Stimulated activated CD4-positive, alpha-beta T cell treated with anti-CD3 and anti-CD28 coated beads, Interleukin-1b, Interleukin-23, amount 100 ng/mL, for 48 hours (primary cell): ENCODE results near the gene SPEF1.

ENCODE experiments used
- DNase-seq: peaks from one replicate; pipeline ENCODE4 v3.0.0-alpha.2; 2020

Gene SPEF1

GRCh38 chr20:3786665-3787323, 5.5 kb upstream of the SPEF1 start, which contains the start of gene CENPB:
Gene CENPB, minus strand, starts transcription at chr20:3786740. Its CDS starts 257 bp downstream, at chr20:3786483.
- DNase-seq: peak; percentile 89

DNA sequence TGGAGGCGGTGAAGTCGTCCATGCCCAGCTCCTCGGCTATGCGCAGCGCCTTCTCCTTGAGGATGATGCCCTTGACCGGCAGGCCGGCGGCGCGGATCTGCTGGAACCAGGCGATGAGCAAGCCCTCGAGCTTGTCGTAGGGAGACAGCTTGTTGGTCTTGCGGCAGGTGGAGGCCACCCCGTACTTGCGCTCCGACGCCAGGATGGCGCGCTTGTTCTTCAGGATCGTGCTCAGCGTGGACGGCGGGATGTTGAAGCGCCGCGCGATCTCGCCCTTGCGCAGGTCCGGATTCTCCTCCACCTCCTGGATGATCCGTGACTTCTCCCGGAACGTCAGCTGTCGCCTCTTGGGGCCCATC, 4.9 kb upstream of the SPEF1 start:
- peak; percentile 54 for DNase-seq

DNA sequence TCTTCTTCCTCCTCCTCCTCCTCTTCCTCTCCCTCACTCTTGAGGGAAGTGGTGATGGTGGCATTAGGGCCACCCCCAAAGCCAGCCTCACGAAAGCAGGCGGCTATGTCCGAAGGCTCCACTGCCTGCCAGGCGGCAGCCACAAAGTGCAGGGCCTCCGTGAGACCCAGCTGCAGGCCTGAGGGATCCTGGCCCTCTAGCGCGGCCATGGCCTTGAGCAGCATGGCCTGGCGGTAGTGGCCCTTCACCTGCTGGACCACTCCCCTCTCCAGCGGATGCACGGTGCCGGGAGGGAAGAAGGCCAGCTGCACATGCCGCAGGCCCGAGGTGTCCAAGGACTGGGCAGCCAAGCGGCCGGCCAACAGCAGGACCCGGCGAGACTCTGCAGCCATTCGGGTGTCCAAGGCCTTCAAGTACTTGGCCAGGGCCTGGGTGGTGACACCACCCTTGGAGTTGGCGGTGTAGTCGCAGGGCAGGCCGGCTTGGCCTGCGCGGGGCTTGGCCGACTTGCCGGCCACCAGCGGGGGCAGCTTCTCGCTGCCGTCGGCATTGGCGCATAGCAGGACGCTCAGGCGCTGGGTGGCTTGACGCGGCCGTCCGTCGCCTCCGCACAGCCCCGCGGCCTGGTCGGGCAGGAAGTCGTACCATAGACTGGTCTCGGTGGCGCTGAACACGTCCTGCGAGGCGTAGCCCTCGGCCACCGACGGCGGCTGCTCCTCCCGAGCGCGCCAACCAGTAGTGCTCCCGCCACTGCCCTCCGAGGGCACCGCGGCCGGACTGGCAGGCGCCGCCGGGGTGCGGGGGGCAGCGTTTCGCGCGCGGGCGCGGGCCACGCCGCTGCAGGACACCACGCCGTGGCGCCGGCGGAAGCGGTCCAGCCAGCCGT, 4.2 kb upstream of the SPEF1 start:
- no peak for DNase-seq

DNA sequence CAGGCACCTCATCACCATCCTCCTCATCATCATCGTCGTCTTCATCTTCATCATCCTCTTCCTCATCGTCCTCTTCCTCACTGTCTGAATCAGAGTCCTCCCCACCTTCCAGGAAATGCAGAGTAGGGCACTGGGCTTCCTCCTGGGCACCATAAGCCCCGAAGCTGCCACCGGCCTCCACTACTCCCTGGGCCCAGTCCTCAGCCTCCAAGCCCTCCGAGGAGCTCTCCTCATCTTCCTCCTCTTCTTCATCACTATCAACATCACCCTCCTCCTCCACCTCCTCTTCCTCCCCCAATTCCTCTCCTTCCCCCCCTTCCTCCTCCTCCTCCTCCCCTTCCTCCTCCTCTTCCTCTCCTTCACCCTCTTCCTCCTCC, 3.6 kb upstream of the SPEF1 start:
- DNase-seq: no peak

GRCh38 chr20:3784216-3784853, 3.1 kb upstream of the SPEF1 start:
- no peak for DNase-seq

DNA sequence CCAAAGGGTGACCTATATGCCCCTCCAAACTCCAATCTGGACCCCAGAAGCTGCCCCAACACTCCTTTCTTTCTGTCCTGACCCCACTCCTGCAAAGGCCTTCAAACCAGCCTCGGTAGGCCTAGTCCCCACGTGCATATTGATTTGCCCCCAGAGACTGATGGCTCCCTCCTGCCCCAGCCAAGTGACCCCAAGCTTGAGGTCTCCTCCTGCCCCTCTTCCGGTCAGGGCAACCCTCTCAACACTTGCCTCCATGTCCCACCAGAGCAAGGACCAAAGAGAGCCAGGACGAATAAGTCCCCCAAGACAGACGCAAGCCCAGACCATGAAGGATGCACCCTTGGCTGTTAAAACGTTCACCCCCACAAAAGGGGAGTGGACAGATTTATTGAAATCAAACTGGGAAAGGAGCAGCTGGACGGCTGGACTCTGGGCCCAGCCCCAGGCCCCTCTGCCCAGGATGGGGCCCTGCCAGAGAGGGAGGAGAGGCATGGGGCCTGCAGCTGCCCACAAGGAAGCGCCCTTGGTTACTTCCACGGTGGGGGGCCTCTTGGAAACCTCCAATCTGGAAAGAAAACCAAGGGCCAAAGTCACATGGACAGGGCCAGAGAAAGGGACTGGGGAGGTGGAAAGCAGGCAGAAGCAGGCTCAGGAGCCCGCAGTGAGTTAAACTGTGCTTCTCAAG, 2.4 kb upstream of the SPEF1 start:
- no peak for DNase-seq

GRCh38 chr20:3783068-3783489, 1.8 kb upstream of the SPEF1 start:
- no peak for DNase-seq

- DNase-seq: no peak
These were observed 1.3 kb upstream of the SPEF1 start for GRCh38 chr20:3782597-3782996.

- no peak for DNase-seq
These were observed 2.3 kb downstream of the SPEF1 start for GRCh38 chr20:3778976-3779375.

DNA sequence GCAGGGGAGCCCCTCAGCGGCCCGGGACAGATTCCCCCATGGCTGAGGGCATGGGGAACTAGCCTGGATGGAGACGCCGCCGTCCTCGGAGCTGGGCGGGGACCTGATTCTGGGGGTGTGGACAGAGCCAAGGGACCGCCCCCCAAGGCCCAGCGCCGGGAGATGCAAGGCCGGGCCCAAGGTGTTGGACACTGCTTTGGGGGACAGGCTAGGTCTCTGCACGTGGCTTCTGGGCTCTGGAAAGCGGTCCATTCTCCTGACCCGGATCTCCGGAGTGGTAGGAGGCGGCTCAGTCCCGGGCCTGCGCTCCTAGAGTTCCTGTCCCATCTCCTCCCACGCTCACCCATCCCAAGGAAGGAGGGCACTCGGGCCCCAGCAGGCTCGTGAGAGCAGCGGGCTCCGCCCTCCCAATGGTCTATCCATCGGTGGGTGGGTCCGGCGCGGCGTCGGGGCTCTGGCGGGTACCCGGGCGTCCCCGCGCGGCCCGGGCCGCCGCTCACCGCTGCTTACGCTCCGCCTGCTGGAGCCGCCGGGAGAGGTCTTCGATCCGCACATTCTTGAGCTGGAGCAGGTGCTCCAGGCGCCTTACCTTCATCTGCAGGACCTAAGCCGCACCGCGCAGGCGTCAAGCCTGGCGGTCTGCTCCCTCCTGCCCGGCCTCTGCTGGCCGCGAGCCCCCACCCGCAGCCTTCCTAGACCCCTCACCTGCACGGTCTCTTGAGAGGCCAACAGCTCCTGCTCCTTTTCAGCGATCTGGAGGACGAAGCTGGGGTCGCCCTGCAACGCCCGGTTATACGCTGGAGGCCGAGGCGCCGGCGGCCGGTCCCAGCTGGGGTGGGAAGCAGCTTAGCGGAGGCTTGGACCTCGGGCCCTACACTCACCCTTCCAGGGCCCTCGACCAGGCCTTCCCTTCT, 3.3 kb downstream of the SPEF1 start:
- DNase-seq: no peak

DNA sequence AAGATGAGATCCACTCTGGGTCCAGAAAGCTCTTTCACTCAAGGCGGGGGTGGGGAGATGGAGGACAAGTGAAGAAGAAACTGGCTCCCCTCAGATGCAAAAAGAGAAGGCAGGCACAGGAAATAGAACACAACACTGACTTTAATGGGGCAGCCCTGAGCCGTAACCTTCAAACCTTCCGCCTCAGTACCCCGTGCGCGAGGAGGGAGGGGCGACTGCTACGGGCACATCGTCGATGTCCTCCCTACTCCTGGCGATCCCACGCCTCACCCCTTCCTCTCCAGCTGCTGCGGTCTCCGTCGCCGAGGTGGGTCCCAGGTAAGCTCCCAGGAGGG, 3.9 kb downstream of the SPEF1 start:
- DNase-seq: no peak

DNA sequence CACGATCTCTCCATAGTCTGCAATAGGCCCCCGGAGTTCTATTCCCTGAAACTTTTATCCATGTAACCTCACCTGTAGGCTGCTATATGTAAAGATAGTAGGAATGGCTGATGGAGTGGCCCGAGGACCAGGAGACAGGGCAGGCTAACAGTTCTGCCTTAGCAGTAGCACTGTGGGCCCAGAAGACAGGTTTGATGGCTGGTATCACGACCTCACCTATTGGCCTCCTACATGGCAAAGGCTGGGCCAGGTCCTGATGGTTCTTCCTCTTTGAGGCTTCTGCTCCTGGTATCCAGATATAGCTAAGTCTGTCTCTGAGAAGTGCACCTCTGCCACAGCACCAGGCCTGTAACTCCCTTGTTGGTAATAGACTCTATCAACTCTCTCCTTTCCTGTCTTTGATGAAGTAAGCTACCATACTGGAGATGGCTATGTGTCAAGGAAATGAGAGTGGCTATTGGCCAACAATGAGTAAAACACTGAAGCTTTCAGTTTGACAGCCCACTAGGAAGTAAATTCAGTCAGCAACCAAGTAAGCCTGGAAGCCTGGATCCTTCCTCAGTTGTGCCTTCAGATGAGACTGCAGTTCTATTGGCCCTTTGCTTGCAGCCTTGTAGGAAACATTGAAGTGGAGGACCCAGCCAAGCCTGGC, 5.7 kb downstream of the SPEF1 start:
- DNase-seq: no peak

DNA sequence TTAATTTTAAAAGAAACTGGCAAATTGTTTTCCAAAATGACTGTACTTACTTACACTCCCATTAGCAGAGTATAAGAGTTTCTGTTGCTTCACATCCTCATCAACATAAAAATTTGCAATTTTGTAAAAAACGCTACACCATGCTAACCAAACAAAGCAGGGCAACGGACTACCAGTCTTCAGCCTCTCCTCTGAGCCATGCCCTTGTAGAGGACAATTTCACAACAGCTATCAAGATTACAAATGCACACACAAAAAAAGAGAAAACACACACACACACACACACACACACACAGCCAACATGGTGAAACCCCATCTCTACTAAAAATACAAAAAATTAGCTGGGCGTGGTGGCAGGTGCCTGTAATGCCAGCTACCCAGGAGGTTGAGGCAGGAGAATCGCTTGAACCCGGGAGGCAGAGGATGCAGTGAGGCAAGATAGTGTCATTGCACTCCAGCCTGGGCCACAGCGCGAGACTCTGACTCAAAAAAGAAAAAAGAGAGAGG, 9.6 kb downstream of the SPEF1 start:
- no peak for DNase-seq

GRCh38 chr20:3768342-3769130, 12.7 kb downstream of the SPEF1 start:
- DNase-seq: peak; percentile 80

- peak; percentile 99 for DNase-seq
These were observed 13.6 kb downstream of the SPEF1 start, which contains the start of gene ADISSP for GRCh38 chr20:3767427-3768341. Gene ADISSP, minus strand, starts transcription at chr20:3767753. Its CDS starts 7,653 bp downstream, at chr20:3760100.

DNA sequence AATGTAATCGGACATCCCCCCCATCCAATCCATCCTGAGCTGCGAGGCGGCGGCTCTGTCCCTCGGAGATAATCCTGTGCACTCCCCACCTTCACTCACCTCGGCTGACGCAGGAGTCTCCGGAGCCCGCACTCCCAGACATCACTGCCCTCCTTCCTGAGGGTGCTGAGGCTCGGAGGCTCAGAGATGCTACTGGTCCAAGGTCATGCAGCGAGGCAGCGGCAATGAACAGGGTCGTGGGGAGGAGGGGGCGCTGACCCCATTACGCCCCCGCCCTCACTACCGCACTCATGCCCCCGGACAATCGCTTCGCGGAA, 14.2 kb downstream of the SPEF1 start:
- no peak for DNase-seq

- no peak for DNase-seq
These were observed 14.7 kb downstream of the SPEF1 start for GRCh38 chr20:3766422-3767109.

DNA sequence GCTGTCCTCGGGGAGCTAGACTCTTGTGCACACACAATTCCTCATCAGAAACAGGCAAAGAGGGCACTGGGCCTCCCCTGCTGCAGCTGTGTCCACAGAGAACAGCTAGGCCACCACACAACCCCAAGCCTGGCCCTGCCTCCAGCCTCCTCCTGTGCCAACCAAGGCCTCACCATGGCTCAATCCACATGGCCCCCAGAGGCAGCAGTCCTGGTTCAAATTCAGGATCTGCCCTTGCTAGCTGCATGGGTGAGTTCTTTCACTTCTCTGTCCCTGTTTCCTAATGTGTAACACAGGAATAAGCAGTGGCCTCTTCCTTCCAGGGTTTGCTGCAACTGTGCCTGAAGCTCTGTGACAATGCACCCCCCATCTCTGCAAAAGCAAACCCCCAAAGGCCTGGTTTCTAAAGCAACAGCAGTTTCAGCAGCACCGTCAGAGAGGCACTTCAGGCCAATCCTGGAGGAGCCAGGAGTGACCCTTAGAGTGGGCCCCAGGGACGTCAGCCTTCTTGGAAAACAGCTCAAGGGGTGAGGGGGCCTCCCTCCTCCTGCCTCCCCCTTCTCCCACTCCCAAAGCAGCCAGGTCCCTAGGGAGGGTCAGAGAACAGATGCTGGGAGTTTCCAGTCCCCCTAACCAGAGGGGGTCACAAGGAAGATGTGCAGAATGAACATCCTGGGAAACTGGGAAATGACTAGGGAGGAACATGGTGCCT, 15.9 kb downstream of the SPEF1 start:
- no peak for DNase-seq
